Ecto neural progenitor cell (in vitro differentiated cells): Measurements from ENCODE around the gene LRP1B.

Experiments
- DNase-seq: peaks from one replicate; pipeline ENCODE4 v3.0.0-alpha.2; 2018; ENCODE audit warnings: low spot score

LRP1B gene

GRCh38 chr2:141694180-141694579, 436.6 kb downstream of the LRP1B start:
- no peak for DNase-seq

- no peak for DNase-seq
These were observed 438.0 kb downstream of the LRP1B start for GRCh38 chr2:141692829-141693228.

GRCh38 chr2:141676139-141676538, 454.7 kb downstream of the LRP1B start:
- no peak for DNase-seq

GRCh38 chr2:141666191-141666590, 464.6 kb downstream of the LRP1B start:
- DNase-seq = no peak

GRCh38 chr2:141660232-141660631, 470.6 kb downstream of the LRP1B start:
- DNase-seq = no peak

- no peak for DNase-seq
These were observed 476.5 kb downstream of the LRP1B start for GRCh38 chr2:141654311-141654710.

GRCh38 chr2:141653184-141653583, 477.6 kb downstream of the LRP1B start:
- DNase-seq = no peak

GRCh38 chr2:141652308-141652707, 478.5 kb downstream of the LRP1B start:
- DNase-seq = no peak

GRCh38 chr2:141647353-141647752, 483.5 kb downstream of the LRP1B start:
- no peak for DNase-seq

GRCh38 chr2:141641462-141641861, 489.4 kb downstream of the LRP1B start:
- DNase-seq = no peak

- DNase-seq = no peak
These were observed 491.0 kb downstream of the LRP1B start for GRCh38 chr2:141639809-141640208.

GRCh38 chr2:141633132-141633531, 497.7 kb downstream of the LRP1B start:
- DNase-seq = no peak

- no peak for DNase-seq
These were observed 500.3 kb downstream of the LRP1B start for GRCh38 chr2:141630407-141630930.

GRCh38 chr2:141620372-141620771, 510.4 kb downstream of the LRP1B start:
- no peak for DNase-seq

GRCh38 chr2:141618457-141618856, 512.4 kb downstream of the LRP1B start:
- no peak for DNase-seq

GRCh38 chr2:141611981-141612380, 518.8 kb downstream of the LRP1B start:
- no peak for DNase-seq

GRCh38 chr2:141611176-141611571, 519.6 kb downstream of the LRP1B start:
- no peak for DNase-seq

GRCh38 chr2:141610564-141611175, 520.1 kb downstream of the LRP1B start:
- DNase-seq = no peak

- no peak for DNase-seq
These were observed 525.7 kb downstream of the LRP1B start for GRCh38 chr2:141605163-141605562.

GRCh38 chr2:141601511-141602152, 529.2 kb downstream of the LRP1B start:
- DNase-seq = no peak

GRCh38 chr2:141599721-141600120, 531.1 kb downstream of the LRP1B start:
- no peak for DNase-seq

GRCh38 chr2:141598982-141599381, 531.8 kb downstream of the LRP1B start:
- DNase-seq = no peak

- no peak for DNase-seq
These were observed 535.4 kb downstream of the LRP1B start for GRCh38 chr2:141595316-141595920.
